GM23338 (cell line): ENCODE data around the gene PLPP7. TPM values are rescaled to one million over a fixed set of nuclear protein-coding genes. Genes with fewer than 3 reads are reported as not detected.

Experiments used
- ATAC-seq: fragments of 200-7000 bp; cut with Tn5 transposase; 3 replicates; pipeline ENCODE4 v1.9.1; 2020
- DNase-seq: peaks from one replicate; pipeline ENCODE4 v3.0.0-alpha.2; 2015; ENCODE audit warnings: low spot score
- H2AFZ ChIP-seq: fragments of 200-600 bp; sonication (generic); 2 replicates; pipeline ENCODE4 v1.8.0; 2016; ENCODE audit warnings: antibody characterized with exemption, mild to moderate bottlenecking, moderate library complexity
- H3F3A ChIP-seq: fragments of 200-600 bp; sonication (generic); replicated peaks from 2 replicates; pipeline ENCODE4 v1.8.0; 2017; ENCODE audit warnings: antibody characterized with exemption, mixed run types, low read depth
- H3K27ac ChIP-seq: fragments of 200-600 bp; sonication (generic); 2 replicates; pipeline ENCODE4 v1.6.1; 2016; ENCODE audit warnings: low read depth
- H3K27me3 ChIP-seq: fragments of 200-600 bp; sonication (generic); 2 replicates; pipeline ENCODE4 v1.8.0; 2016; ENCODE audit warnings: mild to moderate bottlenecking, mixed run types, moderate library complexity; ENCODE audit not compliant: insufficient read depth
- H3K36me3 ChIP-seq: fragments of 200-600 bp; sonication (generic); 2 replicates; pipeline ENCODE4 v1.8.0; 2016; ENCODE audit warnings: mild to moderate bottlenecking; ENCODE audit not compliant: insufficient read depth
- H3K4me1 ChIP-seq: fragments of 200-600 bp; sonication (generic); 2 replicates; pipeline ENCODE4 v1.8.0; 2016; ENCODE audit warnings: mild to moderate bottlenecking, moderate library complexity; ENCODE audit not compliant: insufficient read depth
- H3K4me2 ChIP-seq: fragments of 200-600 bp; sonication (generic); 2 replicates; pipeline ENCODE4 v1.7.1; 2017; ENCODE audit warnings: mixed run types
- H3K4me3 ChIP-seq: fragments of 200-600 bp; sonication (generic); 2 replicates; pipeline ENCODE4 v1.6.1; 2016; ENCODE audit warnings: mixed run types
- H3K79me2 ChIP-seq: fragments of 200-600 bp; sonication (generic); replicated peaks from 2 replicates; pipeline ENCODE4 v1.8.0; 2017; ENCODE audit warnings: mild to moderate bottlenecking; ENCODE audit not compliant: insufficient read depth
- H3K9me2 ChIP-seq: fragments of 200-600 bp; sonication (generic); 2 replicates; pipeline ENCODE4 v1.8.0; 2017; ENCODE audit not compliant: insufficient read depth
- H4K20me1 ChIP-seq: fragments of 200-600 bp; sonication (generic); replicated peaks from 2 replicates; pipeline ENCODE4 v1.8.0; 2017; ENCODE audit warnings: mild to moderate bottlenecking; ENCODE audit not compliant: insufficient read depth
- H3K27ac Mint-ChIP-seq: 2 replicates; pipeline ENCODE4 v1.8.0; 2020; ENCODE audit warnings: inconsistent platforms, mild to moderate bottlenecking, moderate library complexity, mixed read lengths
- H3K27me3 Mint-ChIP-seq: 3 replicates; pipeline ENCODE4 v1.8.0; 2022; ENCODE audit warnings: low read depth, mild to moderate bottlenecking, moderate library complexity, mixed read lengths, inconsistent platforms; ENCODE audit not compliant: insufficient read depth, poor library complexity
- H3K36me3 Mint-ChIP-seq: 3 replicates; pipeline ENCODE4 v1.8.0; 2021; ENCODE audit warnings: low read depth, mild to moderate bottlenecking, inconsistent platforms, moderate library complexity, mixed read lengths
- H3K4me1 Mint-ChIP-seq: 3 replicates; pipeline ENCODE4 v1.8.0; 2020; ENCODE audit warnings: mild to moderate bottlenecking, inconsistent platforms, mixed read lengths
- H3K4me3 Mint-ChIP-seq: 3 replicates; pipeline ENCODE4 v1.8.0; 2021; ENCODE audit warnings: moderate library complexity, mild to moderate bottlenecking, inconsistent platforms, mixed read lengths
- H3K9me3 Mint-ChIP-seq: 3 replicates; pipeline ENCODE4 v1.8.0; 2020; ENCODE audit warnings: moderate library complexity, mild to moderate bottlenecking, inconsistent platforms, mixed read lengths
- CREB1 ChIP-seq: fragments of 250-450 bp; sonication (Bioruptor Pico); IDR thresholded peaks from 2 replicates; pipeline ENCODE4 v1.5.0; 2020; ENCODE audit warnings: low read depth, mild to moderate bottlenecking, moderate library complexity
- EZH2 ChIP-seq: fragments of 200-600 bp; sonication (generic); IDR thresholded peaks from one replicate; pipeline ENCODE4 v1.8.0; 2017; ENCODE audit warnings: antibody characterized with exemption, mild to moderate bottlenecking, low read depth; ENCODE audit not compliant: unreplicated experiment
- EZH2phosphoT487 ChIP-seq: fragments of 200-600 bp; sonication (generic); IDR thresholded peaks from one replicate; pipeline ENCODE4 v1.8.1; 2018; ENCODE audit warnings: antibody characterized with exemption; ENCODE audit not compliant: unreplicated experiment
- JUNB ChIP-seq: IDR thresholded peaks from one replicate; pipeline ENCODE4 v1.6.1; 2016; ENCODE audit warnings: antibody characterized with exemption; ENCODE audit not compliant: unreplicated experiment
- NANOG ChIP-seq: IDR thresholded peaks from 2 replicates; pipeline ENCODE4 v1.6.1; 2016; ENCODE audit warnings: antibody characterized with exemption, borderline replicate concordance
- POLR2AphosphoS5 ChIP-seq: IDR thresholded peaks from 2 replicates; pipeline ENCODE4 v1.6.1; 2016; ENCODE audit warnings: antibody characterized with exemption, low read depth
- STAT1 ChIP-seq: IDR thresholded peaks from one replicate; pipeline ENCODE4 v1.6.1; 2016; ENCODE audit warnings: antibody characterized with exemption; ENCODE audit not compliant: unreplicated experiment
- ZNF114 ChIP-seq: fragments of 250-450 bp; sonication (Bioruptor Pico); IDR thresholded peaks from 2 replicates; pipeline ENCODE4 v1.5.0; 2020; ENCODE audit warnings: mild to moderate bottlenecking, moderate library complexity
- ZNF331 ChIP-seq: fragments of 250-450 bp; sonication (Bioruptor Pico); IDR thresholded peaks from 2 replicates; pipeline ENCODE4 v1.5.0; 2020; ENCODE audit warnings: low read depth, mild to moderate bottlenecking, moderate library complexity
- polyA plus RNA-seq: library from polyadenylated mRNA; unstranded; fragments of >200 nt; fragmentation: Nextera tagmentation; extraction: Ambion mirVana; gene quantifications from 2 replicates; pipeline ENCODE4 v1.2.1, GENCODE V29; 2016
- total RNA-seq: library from RNA; depleted of rRNA; stranded (reverse); fragments of >200 nt; shearing (Covaris generic); gene quantifications from 2 replicates; pipeline ENCODE4 v1.2.3, GENCODE V29; 2014
- TF ChIP-seq, protein P1 (sequence below), 2 experiments: fragments of 200-600 bp in 1 of 2; sonication (generic) in 1 of 2; conservative IDR thresholded peaks; 2 replicates each; pipeline versions ENCODE4 v1.5.1 to v1.6.1; 2016 to 2017; ENCODE audit warnings: antibody characterized with exemption in 2 of 2, low read depth in 2 of 2, mild to moderate bottlenecking in 2 of 2, moderate library complexity in 1 of 2
- TF ChIP-seq, protein P2 (sequence below): IDR thresholded peaks from 2 replicates; pipeline ENCODE4 v1.6.1; 2016; ENCODE audit warnings: antibody characterized with exemption
- TF ChIP-seq, protein P3 (sequence below): fragments of 250-450 bp; sonication (Bioruptor Pico); IDR thresholded peaks from 2 replicates; pipeline ENCODE4 v1.5.0; 2020; ENCODE audit warnings: mild to moderate bottlenecking, moderate library complexity
- TF ChIP-seq, protein P4 (sequence below): IDR thresholded peaks from one replicate; pipeline ENCODE4 v1.6.1; 2018; ENCODE audit warnings: antibody characterized with exemption; ENCODE audit not compliant: unreplicated experiment

PLPP7 gene
- total and polyA plus RNA-seq, 2 experiments from 2014 or later: 1.6 to 2.4 TPM

DNA sequence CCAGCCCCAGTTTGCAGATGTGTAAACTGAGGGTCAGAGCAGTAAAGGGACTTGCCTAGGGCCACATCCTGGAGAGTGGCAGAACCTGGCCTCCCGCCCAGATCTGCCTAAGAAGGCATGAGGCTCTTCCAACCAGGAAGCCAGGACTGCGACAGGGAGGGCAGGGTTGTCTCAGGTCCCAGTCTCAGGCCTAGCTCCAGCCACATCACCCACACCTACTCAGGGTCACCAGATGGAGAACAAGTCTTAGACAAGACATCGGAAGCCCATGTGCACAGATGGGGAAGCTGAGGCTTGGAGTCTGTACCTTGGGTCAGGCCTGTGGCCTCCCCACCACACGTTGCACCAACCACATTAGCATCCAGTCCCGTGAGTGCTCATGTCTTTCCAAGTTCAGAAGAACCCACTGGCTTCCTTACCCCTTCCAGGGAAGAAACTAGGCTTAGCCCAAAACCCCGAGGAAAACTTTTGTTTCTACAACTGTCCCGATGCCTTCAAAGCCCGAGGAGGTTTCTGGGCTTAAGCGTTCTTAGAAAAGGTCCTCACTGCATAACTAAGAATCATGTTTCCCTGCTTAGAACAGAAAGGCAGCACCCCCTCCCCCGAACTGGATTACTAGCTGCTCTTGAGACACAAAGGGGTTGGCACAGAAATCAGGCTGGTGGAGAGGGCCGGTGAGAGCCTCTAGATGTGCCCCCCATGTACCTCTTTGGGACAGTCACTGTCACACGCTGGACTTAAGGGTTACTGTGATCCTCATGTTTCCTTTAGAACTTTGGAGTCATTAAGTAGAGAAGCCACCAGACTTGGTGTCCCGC, 15.5 kb upstream of the PLPP7 start:
- DNase-seq: no peak
- no peak for ATAC-seq
- Mint-ChIP-seq H3K4me1 (peaks cover 38% of the 10 kb centered on the region), H3K9me3 (no peaks in the 10 kb centered on the region), H3K27ac (no peak overlapping the region; the same call in 1 of the 2 replicates), H3K27me3 (peaks cover 22% of the 10 kb centered on the region), H3K36me3 (no peaks in the 10 kb centered on the region), H3K4me3 (no peak overlapping the region)
- Histone ChIP-seq H3K27ac (no peak overlapping the region), H3K4me1 (peaks cover 10% of the 10 kb centered on the region; the same call in 1 of the 2 replicates), H3F3A (peaks cover 14% of the 10 kb centered on the region; the same call in 1 of the 2 replicates), H3K36me3 (no peaks in the 10 kb centered on the region), H3K4me3 (no peak overlapping the region), H4K20me1 (no peaks in the 10 kb centered on the region), H3K9me2 (no peaks in the 10 kb centered on the region), H3K27me3 (peaks cover 18% of the 10 kb centered on the region), H2AFZ (no peak overlapping the region), H3K79me2 (no peaks in the 10 kb centered on the region), H3K4me2 (no peak overlapping the region)
- TF ChIP-seq, protein P1, sequence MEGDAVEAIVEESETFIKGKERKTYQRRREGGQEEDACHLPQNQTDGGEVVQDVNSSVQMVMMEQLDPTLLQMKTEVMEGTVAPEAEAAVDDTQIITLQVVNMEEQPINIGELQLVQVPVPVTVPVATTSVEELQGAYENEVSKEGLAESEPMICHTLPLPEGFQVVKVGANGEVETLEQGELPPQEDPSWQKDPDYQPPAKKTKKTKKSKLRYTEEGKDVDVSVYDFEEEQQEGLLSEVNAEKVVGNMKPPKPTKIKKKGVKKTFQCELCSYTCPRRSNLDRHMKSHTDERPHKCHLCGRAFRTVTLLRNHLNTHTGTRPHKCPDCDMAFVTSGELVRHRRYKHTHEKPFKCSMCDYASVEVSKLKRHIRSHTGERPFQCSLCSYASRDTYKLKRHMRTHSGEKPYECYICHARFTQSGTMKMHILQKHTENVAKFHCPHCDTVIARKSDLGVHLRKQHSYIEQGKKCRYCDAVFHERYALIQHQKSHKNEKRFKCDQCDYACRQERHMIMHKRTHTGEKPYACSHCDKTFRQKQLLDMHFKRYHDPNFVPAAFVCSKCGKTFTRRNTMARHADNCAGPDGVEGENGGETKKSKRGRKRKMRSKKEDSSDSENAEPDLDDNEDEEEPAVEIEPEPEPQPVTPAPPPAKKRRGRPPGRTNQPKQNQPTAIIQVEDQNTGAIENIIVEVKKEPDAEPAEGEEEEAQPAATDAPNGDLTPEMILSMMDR (conservative IDR thresholded peaks at IDR 0.05; ENCODE audit: low read depth in 2 of 2): no peak
- TF ChIP-seq CREB1 (CRISPR knock-in tag) (no peak), NANOG (no peak), ZNF331 (CRISPR knock-in tag) (no peak), JUNB (no peak), POLR2AphosphoS5 (no peak), EZH2 (no peak), STAT1 (no peak), EZH2phosphoT487 (no peak), ZNF114 (CRISPR knock-in tag) (no peak)
- TF ChIP-seq, protein P2, sequence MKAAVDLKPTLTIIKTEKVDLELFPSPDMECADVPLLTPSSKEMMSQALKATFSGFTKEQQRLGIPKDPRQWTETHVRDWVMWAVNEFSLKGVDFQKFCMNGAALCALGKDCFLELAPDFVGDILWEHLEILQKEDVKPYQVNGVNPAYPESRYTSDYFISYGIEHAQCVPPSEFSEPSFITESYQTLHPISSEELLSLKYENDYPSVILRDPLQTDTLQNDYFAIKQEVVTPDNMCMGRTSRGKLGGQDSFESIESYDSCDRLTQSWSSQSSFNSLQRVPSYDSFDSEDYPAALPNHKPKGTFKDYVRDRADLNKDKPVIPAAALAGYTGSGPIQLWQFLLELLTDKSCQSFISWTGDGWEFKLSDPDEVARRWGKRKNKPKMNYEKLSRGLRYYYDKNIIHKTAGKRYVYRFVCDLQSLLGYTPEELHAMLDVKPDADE: no peak
- TF ChIP-seq, protein P3, sequence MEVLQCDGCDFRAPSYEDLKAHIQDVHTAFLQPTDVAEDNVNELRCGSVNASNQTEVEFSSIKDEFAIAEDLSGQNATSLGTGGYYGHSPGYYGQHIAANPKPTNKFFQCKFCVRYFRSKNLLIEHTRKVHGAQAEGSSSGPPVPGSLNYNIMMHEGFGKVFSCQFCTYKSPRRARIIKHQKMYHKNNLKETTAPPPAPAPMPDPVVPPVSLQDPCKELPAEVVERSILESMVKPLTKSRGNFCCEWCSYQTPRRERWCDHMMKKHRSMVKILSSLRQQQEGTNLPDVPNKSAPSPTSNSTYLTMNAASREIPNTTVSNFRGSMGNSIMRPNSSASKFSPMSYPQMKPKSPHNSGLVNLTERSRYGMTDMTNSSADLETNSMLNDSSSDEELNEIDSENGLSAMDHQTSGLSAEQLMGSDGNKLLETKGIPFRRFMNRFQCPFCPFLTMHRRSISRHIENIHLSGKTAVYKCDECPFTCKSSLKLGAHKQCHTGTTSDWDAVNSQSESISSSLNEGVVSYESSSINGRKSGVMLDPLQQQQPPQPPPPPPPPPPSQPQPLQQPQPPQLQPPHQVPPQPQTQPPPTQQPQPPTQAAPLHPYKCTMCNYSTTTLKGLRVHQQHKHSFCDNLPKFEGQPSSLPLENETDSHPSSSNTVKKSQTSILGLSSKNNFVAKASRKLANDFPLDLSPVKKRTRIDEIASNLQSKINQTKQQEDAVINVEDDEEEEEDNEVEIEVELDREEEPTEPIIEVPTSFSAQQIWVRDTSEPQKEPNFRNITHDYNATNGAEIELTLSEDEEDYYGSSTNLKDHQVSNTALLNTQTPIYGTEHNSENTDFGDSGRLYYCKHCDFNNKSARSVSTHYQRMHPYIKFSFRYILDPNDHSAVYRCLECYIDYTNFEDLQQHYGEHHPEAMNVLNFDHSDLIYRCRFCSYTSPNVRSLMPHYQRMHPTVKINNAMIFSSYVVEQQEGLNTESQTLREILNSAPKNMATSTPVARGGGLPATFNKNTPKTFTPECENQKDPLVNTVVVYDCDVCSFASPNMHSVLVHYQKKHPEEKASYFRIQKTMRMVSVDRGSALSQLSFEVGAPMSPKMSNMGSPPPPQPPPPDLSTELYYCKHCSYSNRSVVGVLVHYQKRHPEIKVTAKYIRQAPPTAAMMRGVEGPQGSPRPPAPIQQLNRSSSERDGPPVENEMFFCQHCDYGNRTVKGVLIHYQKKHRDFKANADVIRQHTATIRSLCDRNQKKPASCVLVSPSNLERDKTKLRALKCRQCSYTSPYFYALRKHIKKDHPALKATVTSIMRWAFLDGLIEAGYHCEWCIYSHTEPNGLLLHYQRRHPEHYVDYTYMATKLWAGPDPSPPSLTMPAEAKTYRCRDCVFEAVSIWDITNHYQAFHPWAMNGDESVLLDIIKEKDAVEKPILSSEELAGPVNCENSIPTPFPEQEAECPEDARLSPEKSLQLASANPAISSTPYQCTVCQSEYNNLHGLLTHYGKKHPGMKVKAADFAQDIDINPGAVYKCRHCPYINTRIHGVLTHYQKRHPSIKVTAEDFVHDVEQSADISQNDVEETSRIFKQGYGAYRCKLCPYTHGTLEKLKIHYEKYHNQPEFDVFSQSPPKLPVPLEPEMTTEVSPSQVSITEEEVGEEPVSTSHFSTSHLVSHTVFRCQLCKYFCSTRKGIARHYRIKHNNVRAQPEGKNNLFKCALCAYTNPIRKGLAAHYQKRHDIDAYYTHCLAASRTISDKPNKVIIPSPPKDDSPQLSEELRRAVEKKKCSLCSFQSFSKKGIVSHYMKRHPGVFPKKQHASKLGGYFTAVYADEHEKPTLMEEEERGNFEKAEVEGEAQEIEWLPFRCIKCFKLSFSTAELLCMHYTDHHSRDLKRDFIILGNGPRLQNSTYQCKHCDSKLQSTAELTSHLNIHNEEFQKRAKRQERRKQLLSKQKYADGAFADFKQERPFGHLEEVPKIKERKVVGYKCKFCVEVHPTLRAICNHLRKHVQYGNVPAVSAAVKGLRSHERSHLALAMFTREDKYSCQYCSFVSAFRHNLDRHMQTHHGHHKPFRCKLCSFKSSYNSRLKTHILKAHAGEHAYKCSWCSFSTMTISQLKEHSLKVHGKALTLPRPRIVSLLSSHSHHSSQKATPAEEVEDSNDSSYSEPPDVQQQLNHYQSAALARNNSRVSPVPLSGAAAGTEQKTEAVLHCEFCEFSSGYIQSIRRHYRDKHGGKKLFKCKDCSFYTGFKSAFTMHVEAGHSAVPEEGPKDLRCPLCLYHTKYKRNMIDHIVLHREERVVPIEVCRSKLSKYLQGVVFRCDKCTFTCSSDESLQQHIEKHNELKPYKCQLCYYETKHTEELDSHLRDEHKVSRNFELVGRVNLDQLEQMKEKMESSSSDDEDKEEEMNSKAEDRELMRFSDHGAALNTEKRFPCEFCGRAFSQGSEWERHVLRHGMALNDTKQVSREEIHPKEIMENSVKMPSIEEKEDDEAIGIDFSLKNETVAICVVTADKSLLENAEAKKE (CRISPR knock-in tag): no peak
- TF ChIP-seq, protein P4, sequence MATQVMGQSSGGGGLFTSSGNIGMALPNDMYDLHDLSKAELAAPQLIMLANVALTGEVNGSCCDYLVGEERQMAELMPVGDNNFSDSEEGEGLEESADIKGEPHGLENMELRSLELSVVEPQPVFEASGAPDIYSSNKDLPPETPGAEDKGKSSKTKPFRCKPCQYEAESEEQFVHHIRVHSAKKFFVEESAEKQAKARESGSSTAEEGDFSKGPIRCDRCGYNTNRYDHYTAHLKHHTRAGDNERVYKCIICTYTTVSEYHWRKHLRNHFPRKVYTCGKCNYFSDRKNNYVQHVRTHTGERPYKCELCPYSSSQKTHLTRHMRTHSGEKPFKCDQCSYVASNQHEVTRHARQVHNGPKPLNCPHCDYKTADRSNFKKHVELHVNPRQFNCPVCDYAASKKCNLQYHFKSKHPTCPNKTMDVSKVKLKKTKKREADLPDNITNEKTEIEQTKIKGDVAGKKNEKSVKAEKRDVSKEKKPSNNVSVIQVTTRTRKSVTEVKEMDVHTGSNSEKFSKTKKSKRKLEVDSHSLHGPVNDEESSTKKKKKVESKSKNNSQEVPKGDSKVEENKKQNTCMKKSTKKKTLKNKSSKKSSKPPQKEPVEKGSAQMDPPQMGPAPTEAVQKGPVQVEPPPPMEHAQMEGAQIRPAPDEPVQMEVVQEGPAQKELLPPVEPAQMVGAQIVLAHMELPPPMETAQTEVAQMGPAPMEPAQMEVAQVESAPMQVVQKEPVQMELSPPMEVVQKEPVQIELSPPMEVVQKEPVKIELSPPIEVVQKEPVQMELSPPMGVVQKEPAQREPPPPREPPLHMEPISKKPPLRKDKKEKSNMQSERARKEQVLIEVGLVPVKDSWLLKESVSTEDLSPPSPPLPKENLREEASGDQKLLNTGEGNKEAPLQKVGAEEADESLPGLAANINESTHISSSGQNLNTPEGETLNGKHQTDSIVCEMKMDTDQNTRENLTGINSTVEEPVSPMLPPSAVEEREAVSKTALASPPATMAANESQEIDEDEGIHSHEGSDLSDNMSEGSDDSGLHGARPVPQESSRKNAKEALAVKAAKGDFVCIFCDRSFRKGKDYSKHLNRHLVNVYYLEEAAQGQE: no peak
